GM10266 (cell line): ENCODE results near the gene VPS51.

ENCODE experiments used
- DNase-seq: peaks from one replicate; pipeline ENCODE4 v3.0.0; 2012; ENCODE audit errors: extremely low spot score
- CTCF ChIP-seq: IDR thresholded peaks from 2 replicates; pipeline ENCODE4 v1.5.1; 2012; ENCODE audit warnings: mild to moderate bottlenecking, low read depth; ENCODE audit not compliant: control insufficient read depth, insufficient read depth; ENCODE audit errors: missing control alignments

The VPS51 gene

DNA sequence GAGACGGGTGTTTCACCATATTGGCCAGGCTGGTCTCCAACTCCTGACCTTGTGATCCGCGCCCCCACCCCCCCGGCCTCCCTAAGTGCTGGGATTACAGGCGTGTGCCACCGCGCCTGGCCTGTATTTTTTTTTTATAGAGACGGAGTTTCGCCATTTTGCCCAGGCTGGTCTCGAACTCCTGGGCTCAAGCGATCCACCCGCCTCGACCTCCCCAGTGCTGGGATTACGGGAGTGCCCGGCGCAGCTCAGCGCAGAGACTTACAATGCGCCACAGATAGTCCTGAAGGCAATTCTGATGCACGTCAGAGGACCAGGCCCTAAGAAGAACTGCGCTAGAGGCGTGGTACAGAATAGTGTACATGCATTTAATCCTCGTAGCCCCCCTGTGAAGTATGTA lies 587 bp upstream of the VPS51 start:
- no peak for TF ChIP-seq CTCF
- DNase-seq: no peak

- no peak for TF ChIP-seq CTCF
- no peak for DNase-seq
These were observed 912 bp downstream of the VPS51 start for GRCh38 chr11:65096926-65097325.

GRCh38 chr11:65100674-65101350 lies 4.8 kb downstream of the VPS51 start:
- TF ChIP-seq CTCF: no peak
- no peak for DNase-seq

DNA sequence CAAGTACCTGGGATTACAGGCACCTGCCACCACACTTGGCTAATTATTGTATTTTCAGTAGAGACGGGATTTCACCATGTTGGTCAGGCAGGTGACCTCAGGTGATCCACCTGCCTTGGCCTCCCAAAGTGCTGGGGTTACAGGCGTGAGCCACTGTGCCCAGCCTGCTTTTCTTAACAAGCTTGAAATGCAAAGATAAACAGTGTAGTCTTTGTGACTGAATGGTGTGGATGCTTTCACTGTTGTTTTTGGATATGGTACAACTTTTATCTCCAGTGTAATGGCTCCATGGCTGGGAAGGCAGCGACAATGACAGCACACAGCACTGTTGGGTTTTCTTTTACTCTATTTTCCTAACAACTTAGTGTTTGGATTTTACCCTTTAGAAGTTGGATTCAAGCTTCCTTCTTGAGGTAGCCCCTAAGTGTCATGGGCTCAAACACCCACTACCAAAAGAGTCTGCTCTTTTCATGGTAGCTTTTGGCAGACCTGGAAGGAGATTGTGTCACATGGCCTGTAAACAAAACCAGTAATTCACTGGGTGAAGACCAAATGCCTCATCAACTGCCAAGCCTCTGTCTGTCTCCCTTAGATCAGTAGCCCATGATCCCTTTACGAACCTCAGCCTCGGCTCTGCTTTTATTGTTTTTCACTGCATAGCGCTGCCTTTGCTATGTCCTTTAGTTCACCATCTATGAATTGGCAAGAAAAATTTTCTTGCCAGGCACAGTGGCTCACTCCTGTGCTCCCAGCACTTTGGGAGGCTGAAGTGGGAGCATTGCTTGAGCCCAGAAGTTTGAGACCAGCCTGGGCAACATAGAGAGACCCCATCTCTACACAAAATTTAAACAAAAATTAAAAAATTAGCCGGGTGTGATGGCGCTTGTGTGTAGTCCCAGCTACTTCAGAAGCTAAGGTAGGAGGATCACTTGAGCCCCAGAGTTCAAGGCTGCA lies 6.4 kb downstream of the VPS51 start:
- no peak for DNase-seq
- TF ChIP-seq CTCF: no peak

DNA sequence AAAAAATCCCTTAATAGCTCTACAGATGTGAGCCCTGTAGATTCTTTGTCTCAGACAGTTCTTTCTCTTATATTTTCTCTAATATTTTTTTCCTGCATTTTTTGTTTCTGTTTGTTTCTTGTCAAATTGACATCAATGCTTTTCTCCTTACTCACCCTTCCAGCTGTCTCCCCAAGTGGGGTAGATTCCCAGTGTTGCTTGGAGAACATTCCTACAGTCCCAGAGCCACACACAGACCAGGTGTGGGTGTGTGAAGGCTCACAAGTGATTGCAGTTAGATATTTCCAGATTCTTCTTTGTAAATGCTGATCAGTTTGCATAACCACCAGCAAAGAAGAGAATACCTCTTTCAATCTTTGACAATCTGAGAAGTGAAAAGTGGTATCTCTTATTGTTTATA lies 7.5 kb downstream of the VPS51 start:
- no peak for TF ChIP-seq CTCF
- no peak for DNase-seq

GRCh38 chr11:65104628-65105027 lies 8.6 kb downstream of the VPS51 start:
- no peak for TF ChIP-seq CTCF
- no peak for DNase-seq

DNA sequence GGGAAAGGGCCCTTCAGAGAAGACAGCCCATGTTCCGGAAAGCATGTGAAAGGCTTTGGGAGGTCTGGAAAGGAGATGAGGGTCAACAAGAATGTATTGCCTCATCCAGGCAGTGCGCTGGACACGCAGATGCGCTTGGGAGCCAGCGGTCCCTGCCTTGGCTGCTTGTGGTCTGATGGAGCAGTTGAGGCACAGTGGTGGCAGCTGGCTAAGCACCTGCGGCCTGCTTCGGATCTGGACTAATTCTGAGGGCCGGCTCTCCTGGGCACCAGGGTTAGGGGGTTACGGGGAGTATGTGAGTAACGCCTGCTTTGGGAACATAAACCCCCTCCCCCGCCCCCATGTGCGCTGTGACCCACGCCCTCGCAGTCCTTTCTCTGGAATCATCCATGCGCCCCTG lies 11.1 kb downstream of the VPS51 start:
- TF ChIP-seq CTCF: no peak
- no peak for DNase-seq
